ENCODE data around the gene CFAP20DC.

- TF ChIP-seq CTCF (IDR thresholded peaks at IDR 0.05) = no peak
- no peak for TF ChIP-seq POLR2A (IDR thresholded peaks at IDR 0.05)
Measured at GRCh38 chr3:59094446-59094845, 44.6 kb upstream of the CFAP20DC start.
